NCI-H345 treated with DMSO at 0.1 percent for 48 hours (cell line): Measurements from ENCODE around the gene MORC1.

Experiments
- DNase-seq: peaks from one replicate; lab custom pipeline; 2025; ENCODE audit not compliant: unreplicated experiment; lab: John Stamatoyannopoulos, UW

MORC1 gene

DNA sequence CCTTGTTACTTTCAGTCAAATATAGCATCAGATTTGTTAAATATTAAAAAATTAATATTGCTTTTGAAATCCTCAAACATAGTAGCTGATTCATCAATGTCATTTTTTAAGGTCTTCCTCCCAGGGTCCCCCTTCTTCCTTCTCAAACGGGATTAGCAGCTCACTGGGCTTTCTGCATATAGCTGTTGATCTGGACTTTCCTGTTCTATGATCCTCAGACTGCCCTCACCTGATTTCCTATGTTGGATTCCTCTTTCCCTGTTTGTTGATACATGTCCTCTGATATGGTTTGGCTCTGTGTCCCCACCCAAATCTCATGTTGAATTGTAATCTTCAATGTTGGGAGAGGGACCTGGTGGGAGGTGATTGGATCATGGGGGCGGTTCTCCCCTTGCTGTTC is 170.1 kb downstream of the MORC1 start:
- DNase-seq: no peak

DNA sequence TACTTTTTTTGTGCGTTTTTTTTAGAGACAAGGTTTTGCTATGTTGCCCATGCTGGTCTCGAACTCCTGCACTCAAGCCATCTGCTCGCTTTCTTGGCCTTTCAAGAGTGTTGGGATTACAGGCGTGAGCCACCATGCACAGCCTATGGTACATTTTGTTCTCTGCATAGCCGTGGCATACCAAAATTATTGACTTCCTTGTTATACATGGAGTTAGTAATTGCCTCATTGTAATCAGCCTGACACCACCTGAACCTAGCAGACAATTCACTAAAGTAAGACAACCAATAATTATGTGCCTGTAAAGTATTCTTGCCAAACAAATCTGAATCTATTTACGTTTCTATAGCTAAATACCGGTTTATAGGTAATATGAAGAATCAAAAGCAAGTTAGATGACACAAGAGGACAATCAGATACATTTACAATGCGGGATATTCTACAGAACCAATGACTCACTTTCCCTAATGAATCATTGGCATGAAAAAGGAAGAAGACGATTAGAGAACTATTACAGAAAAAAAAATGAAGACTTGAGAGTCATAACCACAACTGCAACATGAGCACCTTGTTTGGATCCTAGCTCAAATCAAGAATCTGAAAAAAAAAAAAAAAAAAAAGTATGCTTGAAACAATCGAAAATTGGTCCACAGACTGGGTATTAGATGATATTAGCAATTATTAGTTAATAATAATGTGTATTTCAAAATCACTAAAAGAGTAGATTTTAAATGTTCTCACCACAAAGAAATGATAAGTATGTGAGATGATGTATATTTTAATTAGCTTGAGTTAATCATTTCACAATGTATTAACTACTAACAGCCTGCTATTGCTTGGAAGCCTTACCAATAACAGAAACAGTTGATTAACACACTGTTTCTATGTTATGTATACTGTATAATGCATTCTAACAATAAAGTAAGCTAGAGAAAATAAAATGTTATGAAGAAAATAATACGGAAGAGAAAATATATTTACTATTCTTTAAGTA is 171.3 kb downstream of the MORC1 start:
- no peak for DNase-seq

DNA sequence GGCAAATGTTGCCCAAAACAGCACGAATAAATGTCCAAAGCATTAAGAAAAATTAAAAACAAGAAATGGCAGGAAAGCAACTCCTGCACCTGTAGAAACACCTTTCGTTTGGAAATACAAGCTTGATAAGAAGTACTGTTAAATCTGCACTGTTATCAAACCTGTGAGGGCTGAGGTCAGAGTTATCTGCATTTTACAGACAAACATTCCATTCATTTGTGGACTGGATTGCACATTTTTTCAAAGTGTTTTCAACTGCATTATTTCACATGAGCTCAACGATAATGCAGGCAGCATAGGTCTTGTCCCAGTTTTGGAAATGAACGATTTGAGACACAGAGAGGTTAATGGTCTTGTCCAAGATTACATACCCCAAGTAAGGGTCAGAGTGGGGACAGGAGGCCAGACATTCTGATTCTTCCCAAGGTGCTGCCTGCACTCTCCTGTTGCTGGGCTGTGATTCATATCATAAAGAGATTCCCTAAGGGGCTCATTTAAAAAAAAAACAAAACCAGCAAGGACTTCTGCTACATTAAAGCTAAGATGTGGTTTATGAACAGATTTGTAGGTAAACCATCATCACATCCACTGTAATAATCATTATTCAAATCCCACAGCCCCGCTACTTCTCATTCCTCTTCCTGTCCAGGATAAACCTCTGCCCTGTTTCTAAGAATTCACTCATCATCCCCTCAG is 177.2 kb downstream of the MORC1 start:
- DNase-seq: no peak

DNA sequence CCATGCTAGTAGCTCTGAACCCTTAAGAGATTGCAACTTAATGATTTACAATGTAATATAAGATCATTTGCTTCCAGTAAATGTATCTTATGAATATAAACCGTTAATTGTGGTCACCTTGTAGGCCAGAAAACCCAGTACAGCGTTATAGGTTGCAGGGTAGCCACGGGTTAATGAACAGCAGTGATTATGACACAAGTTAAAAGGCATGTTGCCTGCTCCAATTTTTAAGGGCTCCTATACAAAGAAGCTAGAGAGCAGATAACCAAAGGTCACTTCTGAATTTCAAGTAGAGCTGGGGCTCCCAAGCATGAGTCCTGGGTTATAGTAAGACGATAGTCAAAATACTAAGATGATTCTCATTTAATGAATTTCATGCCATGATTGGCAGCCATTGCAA is 177.8 kb downstream of the MORC1 start:
- no peak for DNase-seq

DNA sequence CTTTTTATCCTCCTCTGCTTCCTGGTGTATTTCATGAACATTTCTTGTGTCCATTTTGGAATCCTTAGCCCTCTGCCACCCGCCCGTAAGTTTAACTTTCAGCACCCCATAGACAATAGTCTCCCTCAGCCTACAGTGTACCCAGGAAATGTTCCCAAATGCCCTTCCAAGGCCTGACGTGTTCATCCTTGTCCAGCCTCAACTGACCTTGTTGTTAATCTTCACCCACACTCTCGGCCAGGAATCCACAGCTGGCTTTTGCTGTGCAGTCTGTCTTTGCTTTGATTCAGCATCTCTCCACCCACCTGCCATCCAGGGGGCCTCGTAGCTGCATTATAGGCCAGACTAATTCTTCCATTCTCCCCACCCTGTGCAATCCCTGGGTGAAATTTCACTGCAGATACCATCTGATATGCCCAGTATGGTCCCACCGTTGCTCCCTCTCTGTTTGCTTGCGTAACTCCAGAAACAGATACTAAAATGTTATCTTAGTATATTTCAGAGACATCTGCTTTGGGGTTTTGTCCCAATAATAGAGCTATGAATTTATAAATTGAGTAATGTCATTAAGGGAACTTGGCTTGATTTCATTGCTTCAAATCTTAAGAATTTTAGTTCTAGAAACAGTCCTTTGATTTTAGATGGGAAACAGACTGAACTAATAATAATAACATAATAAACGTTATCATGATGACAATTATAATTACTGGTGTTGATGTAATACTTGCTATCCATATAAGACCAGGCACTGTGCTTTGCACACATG is 180.8 kb downstream of the MORC1 start:
- DNase-seq: no peak

DNA sequence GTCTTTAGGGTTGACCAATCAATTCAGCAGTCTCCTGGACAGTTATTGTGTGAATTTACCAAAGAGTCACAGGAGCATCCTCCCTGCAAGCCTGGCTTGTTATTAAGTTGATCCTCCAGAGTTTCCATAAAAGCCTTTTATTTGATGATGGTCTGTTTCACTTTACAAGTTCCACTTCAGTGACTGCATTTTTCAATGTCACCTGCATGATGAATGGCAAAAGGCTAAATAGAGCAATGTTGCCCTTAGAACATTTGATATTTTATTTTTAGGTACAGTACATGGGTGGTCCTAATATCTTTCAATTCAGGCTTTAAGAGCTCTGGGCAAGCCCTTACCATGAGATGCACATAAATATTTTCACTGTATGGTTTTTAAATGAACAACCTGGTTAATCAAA is 186.9 kb downstream of the MORC1 start:
- DNase-seq: no peak

DNA sequence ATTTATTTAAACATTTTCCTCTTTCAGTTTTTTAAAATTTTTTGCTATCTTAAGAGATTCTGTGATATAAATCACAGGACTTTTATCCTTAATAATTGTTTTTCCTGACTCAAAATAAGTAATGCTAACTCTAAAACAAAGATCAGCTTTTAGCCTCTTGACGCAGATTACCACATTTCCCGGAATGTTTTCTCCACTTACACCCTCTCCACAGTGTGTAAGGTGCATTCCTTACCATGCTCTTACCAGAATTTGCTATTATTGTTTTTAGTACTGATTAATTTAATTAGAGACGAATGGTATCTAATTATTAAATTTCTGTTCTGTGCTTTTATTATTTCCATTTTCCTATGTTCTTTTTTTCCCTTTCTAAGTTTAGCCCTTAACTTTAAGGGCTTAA is 199.1 kb downstream of the MORC1 start:
- no peak for DNase-seq

DNA sequence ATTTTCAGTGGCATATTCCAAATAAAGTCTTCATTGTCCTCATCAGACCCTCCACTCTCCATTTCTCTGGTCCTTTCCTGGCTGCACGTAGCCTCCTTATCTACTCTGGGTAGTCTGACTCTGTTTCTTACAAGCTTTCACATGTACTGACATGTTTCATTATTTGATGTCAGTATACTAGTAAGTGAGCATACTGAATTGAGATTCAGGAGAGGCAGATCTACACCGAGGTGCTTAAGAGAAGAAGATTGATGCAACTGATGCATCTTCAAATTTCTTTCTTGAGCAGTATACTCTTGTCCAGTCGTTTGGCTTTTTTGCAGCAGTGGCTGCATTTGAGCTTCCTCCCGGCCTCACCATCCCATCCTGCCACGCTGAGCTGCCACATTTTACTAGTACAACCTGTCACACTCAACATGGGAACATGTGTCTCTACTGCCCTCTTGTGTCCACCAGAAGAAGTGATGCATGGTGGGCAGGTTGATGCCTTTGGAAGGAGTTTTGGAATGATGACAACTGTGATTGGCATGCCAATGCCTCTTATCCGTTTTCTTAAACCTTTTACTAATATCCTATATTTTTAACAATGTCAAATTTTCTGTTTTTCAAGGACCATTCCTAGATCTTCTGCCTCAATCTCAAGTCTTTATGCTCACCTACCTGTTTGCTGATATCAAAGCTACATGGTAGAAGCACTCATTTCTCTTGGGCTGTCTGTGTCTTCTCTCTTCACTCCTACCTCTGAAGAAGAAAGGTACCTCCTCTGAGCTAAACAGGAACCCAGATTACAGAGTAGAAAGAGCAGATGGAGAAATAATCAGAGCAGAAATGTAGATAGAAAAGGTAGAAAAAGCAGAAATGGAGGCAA is 202.9 kb downstream of the MORC1 start:
- DNase-seq: peak; percentile 52

DNA sequence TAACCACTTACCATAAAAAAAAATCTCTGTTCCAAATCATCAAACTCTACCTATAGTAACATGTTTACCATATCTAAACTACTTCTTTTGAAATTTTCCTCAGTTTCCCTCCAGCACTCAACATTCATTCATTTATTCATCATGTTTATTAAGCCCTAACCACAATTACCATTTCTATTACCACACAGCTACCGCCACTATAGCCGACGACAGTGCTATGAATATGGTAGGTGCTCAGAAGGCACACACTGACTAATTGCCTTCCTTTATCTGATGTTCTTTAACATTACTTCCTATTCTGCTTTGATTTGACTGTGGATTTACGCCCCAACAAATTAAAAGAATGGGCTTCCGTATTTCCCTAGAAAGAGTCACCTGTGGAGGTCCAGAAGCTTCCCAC is 208.1 kb downstream of the MORC1 start:
- DNase-seq: no peak
